Measurements from ENCODE around the gene FKRP.

The FKRP gene

Small RNA genes within 50 kb of the gene (small RNA-seq; reads per million reads assigned to genes)
- gene MIR320E = 0 reads per million in 2 experiments
- 0 reads per million in 2 experiments for gene RF00019

Measured in SK-N-DZ (cell line).